ENCODE results near the gene UBQLN1.
"Not testable (repeated sequence)": the region's sequence is repeated elsewhere in the genome, so short reads cannot be mapped to it uniquely, and the experiment has no call there.

The UBQLN1 gene

GRCh38 chr9:83630938-83631457 lies 76.8 kb downstream of the UBQLN1 start:
- no peak for DNase-seq

GRCh38 chr9:83629433-83630104 lies 78.2 kb downstream of the UBQLN1 start:
- DNase-seq = no peak

DNA sequence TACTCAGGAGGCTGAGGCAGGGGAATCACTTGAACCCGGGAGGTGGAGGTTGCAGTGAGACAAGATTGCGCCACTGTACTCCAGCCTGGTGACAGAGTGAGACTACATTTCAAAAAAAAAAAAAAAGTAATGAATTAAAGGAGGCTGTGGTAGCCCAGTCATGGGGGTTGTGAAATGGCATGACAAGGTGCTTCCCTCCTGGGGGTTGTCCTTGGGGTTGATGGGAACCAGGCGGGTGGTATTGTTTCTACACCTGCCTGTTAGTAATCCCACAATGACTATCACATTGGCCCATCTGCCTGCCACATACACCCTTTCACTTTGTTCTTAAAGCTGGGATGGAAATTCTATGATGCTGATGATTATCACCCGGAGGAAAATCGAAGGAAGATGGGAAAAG lies 79.2 kb downstream of the UBQLN1 start:
- no peak for DNase-seq

DNA sequence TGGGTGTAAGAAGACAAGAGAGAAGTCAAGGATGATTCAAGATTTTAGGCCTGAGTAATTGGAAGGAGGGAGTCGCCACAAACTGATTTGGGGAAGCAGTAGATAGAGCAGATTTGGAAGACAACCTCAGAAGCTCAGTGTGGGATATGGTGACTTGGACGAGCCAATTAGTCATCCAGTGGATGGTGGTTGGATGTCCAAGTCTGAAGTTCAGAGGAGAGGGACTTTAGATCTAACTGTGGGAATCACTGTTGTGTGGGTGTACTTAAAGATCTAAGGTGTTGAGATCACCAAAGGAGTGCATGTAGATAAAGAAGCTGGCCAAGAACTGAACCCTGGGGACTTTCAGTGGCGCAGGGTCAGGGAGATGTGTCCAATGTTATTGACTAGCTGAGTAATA lies 82.6 kb downstream of the UBQLN1 start:
- DNase-seq = no peak

- DNase-seq = no peak
These were observed 84.1 kb downstream of the UBQLN1 start for GRCh38 chr9:83623679-83624076.

DNA sequence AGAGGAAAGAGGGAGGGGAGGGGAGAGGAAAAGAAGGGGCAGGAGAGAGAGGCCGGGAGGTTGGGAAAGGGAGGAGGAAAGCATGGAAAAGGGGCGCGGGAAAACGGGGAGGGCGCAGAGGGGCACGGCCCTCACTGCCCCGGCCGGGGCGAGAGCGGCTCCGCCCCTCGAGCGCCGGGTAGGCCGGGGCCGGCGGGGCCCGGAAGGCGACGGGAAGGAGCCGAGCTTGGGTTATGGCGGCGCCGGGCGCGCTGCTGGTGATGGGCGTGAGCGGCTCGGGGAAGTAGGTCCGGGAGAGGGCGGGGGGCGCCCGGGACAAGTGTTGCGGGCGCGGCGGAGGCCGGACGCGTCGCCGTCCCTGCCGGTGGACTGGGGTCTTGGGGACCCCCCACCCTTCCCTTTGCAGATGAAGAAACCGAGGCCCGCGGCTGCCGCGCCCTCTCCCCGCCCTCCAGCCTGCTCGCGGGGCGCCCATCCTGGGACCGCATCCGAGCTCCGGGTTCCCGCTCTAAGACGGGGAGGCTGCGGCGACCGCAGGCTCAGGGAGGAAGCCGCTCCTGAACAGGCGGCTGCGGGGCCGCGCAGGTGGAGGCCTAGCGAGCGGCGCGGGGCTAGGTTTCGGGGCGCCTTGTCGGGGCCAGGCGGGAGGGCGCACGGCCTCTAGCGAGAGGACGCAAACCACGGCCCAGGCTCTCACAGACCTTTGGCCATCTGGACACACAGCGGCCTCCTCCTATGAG lies 84.6 kb downstream of the UBQLN1 start, which contains the start of gene IDNK:
TSS of gene IDNK (plus strand) at position 205 of the 740 bp plus-strand sequence. CDS start at position 234, 29 bp downstream.
- DNase-seq = peak; percentile 45

- no peak for DNase-seq
These were observed 85.3 kb downstream of the UBQLN1 start for GRCh38 chr9:83622433-83622938.

DNA sequence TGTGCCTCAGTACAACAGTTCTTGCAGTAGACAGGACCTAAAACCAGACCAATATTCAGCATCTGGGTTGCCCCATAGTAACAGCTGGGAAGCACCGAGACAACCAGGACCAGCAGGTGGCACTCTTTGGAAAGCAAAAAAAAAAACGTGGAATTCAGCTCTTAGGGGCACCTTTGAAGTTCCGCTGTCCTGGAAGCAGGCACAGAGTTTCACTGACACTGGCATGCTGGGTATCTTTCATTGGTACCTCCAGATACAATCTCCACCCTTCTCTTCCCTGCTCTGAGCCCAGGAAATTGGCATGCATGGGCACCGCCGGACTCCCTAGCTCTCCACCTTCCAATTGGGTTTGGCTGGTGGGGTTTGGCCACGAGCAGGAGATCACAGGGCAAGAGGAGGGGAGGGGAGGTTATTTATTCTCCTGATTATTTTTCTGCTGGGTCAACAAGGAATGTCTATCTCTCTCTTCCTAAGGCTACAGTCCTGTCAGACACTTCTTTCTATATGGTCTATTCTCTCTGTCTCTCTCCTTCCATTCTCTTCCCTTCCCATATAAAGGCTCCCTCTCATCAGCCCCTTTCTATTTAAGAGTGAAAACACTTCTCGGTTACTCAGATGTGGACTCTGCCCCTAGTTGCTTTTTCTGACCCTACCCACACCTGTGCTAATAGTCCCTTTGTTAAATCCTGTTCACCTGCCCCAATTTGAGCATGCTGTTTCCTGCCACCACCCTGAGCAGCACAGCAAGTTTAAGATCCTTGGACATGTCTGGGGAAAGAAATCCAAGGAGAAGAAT lies 86.7 kb downstream of the UBQLN1 start:
- peak; percentile 21 for DNase-seq

GRCh38 chr9:83617299-83617698 lies 90.5 kb downstream of the UBQLN1 start:
- no peak for DNase-seq

DNA sequence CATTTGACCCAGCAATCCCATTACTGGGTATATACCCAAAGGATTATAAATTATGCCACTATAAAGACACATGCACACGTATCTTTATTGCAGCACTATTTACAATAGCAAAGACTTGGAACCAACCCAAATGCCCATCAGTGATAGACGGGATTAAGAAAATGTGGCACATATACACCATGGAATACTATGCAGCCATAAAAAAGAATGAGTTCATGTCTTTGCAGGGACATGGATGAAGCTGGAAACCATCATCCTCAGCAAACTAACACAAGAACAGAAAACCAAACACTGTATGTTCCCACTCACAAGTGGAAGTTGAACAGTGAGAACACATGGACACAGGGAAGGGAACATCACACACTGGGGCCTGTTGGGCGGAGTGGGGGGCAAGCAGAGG lies 94.5 kb downstream of the UBQLN1 start:
- not testable (repeated sequence) for DNase-seq
